Measurements from ENCODE around the gene JPT1.
"Not testable (repeated sequence)": the region's sequence is repeated elsewhere in the genome, so short reads cannot be mapped to it uniquely, and the experiment has no call there.

Gene JPT1

DNA sequence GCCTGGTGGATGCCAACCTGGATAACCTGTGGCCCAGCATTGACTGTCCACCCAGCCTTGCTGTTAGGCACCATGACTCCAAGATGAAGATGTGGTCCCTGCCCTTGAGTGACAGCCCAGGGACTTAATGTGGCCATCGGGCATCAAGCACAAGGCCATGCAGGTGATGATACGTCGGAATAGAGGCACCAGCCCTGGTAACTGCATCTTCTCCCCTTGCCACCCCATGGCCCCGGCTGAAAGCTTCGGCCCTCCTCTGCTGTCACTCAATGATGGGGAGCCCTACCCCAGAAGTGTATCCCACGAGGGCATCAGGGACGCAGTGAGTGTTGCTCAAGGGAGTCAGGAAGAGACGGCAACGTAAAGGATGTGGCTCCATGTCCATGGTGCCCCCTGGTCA is 24.7 kb downstream of the JPT1 start:
- Mint-ChIP-seq H3K27me3 (ENCODE audit: low read depth, poor library complexity) (no peaks in the 10 kb centered on the region), H3K36me3 (ENCODE audit: low read depth) (peaks cover 10% of the 10 kb centered on the region), H3K27ac (peak overlapping the region; percentile 75), H3K4me1 (peaks cover 39% of the 10 kb centered on the region), H3K9me3 (no peaks in the 10 kb centered on the region), H3K4me3 (peak overlapping the region; percentile 60)
- no peak for DNase-seq
- TF ChIP-seq, protein P1, sequence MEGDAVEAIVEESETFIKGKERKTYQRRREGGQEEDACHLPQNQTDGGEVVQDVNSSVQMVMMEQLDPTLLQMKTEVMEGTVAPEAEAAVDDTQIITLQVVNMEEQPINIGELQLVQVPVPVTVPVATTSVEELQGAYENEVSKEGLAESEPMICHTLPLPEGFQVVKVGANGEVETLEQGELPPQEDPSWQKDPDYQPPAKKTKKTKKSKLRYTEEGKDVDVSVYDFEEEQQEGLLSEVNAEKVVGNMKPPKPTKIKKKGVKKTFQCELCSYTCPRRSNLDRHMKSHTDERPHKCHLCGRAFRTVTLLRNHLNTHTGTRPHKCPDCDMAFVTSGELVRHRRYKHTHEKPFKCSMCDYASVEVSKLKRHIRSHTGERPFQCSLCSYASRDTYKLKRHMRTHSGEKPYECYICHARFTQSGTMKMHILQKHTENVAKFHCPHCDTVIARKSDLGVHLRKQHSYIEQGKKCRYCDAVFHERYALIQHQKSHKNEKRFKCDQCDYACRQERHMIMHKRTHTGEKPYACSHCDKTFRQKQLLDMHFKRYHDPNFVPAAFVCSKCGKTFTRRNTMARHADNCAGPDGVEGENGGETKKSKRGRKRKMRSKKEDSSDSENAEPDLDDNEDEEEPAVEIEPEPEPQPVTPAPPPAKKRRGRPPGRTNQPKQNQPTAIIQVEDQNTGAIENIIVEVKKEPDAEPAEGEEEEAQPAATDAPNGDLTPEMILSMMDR (IDR thresholded peaks at IDR 0.05), result no peak

DNA sequence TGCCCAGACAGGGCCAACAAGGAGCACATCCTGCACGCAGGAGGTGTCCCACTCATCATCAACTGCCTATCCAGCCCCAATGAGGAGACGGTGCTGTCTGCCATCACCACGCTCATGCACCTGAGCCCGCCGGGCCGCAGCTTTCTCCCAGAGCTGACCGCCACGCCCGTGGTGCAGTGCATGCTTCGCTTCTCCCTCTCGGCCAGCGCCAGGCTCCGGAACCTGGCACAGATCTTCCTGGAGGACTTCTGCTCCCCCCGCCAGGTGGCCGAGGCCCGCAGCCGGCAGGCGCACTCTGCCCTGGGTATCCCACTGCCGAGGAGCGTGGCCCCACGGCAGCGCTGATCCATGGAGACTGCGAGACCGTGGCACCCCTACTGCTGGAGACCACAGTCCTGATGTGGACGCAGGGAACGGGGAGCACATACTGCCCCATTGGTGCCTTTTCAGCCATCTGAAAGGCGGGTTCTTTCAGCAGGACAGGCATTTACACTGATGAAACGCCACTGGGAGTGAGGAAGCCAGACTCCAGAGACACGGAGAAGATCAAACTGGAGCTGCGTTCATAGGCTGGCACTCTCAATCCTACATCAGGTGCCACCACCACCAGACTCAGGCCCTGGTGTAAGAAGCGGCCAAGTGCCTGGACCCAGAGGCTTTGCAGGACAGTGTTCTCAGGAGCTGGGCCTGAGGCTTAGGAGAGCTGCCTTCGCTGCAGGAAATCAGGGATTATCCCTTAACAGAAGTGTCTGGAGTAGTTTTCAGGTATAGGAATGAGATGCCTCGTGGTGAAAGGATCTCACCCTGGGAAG is 25.4 kb downstream of the JPT1 start:
- Mint-ChIP-seq H3K9me3 (no peaks in the 10 kb centered on the region), H3K4me1 (peaks cover 40% of the 10 kb centered on the region), H3K4me3 (peak overlapping the region; percentile 60), H3K36me3 (ENCODE audit: low read depth) (peaks cover 10% of the 10 kb centered on the region), H3K27ac (no peak overlapping the region), H3K27me3 (ENCODE audit: low read depth, poor library complexity) (no peaks in the 10 kb centered on the region)
- TF ChIP-seq, protein P1 (IDR thresholded peaks at IDR 0.05), result no peak
- DNase-seq, result no peak

DNA sequence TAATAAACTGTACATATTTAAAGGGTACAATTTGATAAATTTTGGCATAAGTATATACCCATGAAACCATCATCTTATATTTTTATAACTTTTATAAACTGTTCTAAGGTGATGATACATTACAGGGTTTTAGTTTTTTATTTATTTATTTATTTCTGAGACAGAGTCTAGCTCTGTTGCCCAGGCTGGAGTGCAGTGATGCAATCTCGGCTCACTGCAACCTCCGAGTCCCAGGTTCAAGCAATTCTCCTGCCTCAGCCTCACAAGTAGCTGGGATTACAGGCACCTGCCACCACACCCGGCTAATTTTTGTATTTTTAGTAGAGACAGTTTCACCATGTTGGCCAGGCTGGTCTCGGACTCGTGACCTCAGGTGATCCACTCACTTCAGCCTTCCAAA is 26.4 kb downstream of the JPT1 start:
- H3K9me3 Mint-ChIP-seq; DNase-seq; H3K27me3 Mint-ChIP-seq (ENCODE audit: low read depth, poor library complexity); H3K36me3 Mint-ChIP-seq (ENCODE audit: low read depth): not testable (repeated sequence)
- H3K4me1 Mint-ChIP-seq, result peaks cover 40% of the 10 kb centered on the region
- peak overlapping the region; percentile 96 for H3K27ac Mint-ChIP-seq
- peak overlapping the region; percentile 65 for H3K4me3 Mint-ChIP-seq

DNA sequence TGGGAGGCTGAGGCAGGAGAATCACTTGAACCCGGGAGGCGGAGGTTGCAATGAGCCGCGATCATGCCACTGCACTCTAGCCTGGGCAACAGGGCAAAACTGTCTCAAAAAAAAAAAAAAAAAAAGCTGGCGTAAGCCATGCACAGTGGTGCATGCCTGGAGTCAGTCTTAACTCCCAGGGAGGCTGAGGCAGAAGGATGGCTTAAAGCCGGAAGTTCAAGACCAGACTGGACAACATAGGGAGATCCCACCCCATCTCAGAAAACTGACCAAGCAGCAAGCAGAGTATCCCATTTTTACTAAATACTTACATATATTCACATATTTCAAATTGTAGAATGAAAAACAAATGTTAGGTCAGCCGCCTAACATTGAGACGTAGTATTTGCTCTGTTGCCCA is 27.4 kb downstream of the JPT1 start:
- Mint-ChIP-seq H3K27ac (no peak overlapping the region), H3K4me3 (no peak overlapping the region), H3K27me3 (ENCODE audit: low read depth, poor library complexity) (no peaks in the 10 kb centered on the region), H3K36me3 (ENCODE audit: low read depth) (peaks cover 10% of the 10 kb centered on the region), H3K4me1 (peaks cover 40% of the 10 kb centered on the region), H3K9me3 (no peaks in the 10 kb centered on the region)
- TF ChIP-seq, protein P1 (IDR thresholded peaks at IDR 0.05), result no peak
- DNase-seq, result no peak

DNA sequence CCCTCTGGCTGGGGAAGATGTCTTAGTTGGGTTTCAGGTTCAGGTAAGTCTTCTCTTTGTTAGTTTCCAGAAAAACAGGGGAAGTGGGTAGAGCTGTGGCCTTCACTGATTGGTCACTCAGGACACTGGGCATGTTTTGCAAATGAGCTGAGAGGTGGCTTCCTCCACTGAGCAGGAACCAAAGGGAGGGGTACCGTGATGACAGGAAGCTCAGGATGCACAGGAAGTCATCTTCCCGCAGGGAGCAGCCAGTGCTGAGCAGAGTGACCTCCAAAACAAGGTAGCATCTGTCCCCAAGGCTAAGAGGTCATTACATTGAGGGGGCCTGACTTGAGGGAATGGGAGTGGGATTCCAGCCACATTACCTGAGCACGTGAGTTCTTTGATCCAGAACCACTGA is 28.3 kb downstream of the JPT1 start:
- DNase-seq, result no peak
- Mint-ChIP-seq H3K9me3 (no peaks in the 10 kb centered on the region), H3K36me3 (ENCODE audit: low read depth) (peaks cover 17% of the 10 kb centered on the region)

DNA sequence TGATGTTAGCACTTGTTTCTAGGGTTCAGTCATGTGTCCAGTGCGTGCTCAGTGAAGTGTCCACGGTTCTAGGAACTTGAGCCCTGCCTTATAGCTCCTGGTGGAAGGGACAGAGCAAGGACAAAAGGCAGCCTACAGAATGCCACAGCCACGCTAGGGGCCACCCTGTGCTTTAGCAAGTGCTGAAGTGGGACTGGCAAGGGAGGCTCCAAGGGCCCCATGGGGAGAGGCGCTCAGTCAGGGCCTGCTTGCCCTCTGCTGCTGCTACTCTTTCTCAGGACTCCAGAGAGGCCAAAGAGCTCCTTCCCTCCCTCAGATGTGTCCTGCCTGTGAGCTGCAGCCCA is 29.5 kb downstream of the JPT1 start:
- Mint-ChIP-seq H3K9me3 (no peaks in the 10 kb centered on the region), H3K27ac (no peak overlapping the region), H3K36me3 (ENCODE audit: low read depth) (peaks cover 21% of the 10 kb centered on the region), H3K4me3 (no peak overlapping the region), H3K4me1 (peaks cover 32% of the 10 kb centered on the region), H3K27me3 (ENCODE audit: low read depth, poor library complexity) (no peaks in the 10 kb centered on the region)
- no peak for DNase-seq
- TF ChIP-seq, protein P1 (IDR thresholded peaks at IDR 0.05), result no peak

More for the DNA sequence above, 28.3 kb downstream of the JPT1 start:
- H3K27ac Mint-ChIP-seq, result peak overlapping the region; percentile 94
- peaks cover 40% of the 10 kb centered on the region for H3K4me1 Mint-ChIP-seq
- no peak overlapping the region for H3K4me3 Mint-ChIP-seq
- TF ChIP-seq, protein P1 (IDR thresholded peaks at IDR 0.05), result no peak
- H3K27me3 Mint-ChIP-seq (ENCODE audit: low read depth, poor library complexity), result no peaks in the 10 kb centered on the region
